Liver (tissue), 3 donors: ENCODE results near the gene FOXO1.

ENCODE experiments used
- CTCF ChIP-seq: fragments of 150-350 bp; IDR thresholded peaks from 2 replicates; pipeline ENCODE4 v1.5.1; 2017; ENCODE audit warnings: improper control_type of control experiment, low read depth, low read length; ENCODE audit not compliant: missing input control
- HNF4G ChIP-seq: IDR thresholded peaks from 2 replicates; pipeline ENCODE4 v1.6.1; 2016; ENCODE audit warnings: antibody characterized with exemption
- RAD21 ChIP-seq, 2 donors: IDR thresholded peaks; 2 replicates each; pipeline ENCODE4 v1.6.1; 2016; ENCODE audit warnings: antibody characterized with exemption in 2 of 2, mild to moderate bottlenecking in 2 of 2
- SP1 ChIP-seq: IDR thresholded peaks from 2 replicates; pipeline ENCODE4 v1.6.1; 2018; ENCODE audit warnings: antibody characterized with exemption, mild to moderate bottlenecking
- TAF1 ChIP-seq: conservative IDR thresholded peaks from 2 replicates; pipeline ENCODE4 v1.6.1; 2016; ENCODE audit warnings: antibody characterized with exemption, mild to moderate bottlenecking
- YY1 ChIP-seq: IDR thresholded peaks from 2 replicates; pipeline ENCODE4 v1.6.1; 2016; ENCODE audit warnings: antibody characterized with exemption, mild to moderate bottlenecking
- donor health status: healthy.
- donor health status: healthy.

- TF ChIP-seq CTCF (no peak), SP1 (peak; percentile 5), RAD21 (IDR thresholded peaks at IDR 0.05) (peak in 1 of 2 donors; percentile 40), YY1 (peak; percentile 48), HNF4G (no peak), TAF1 (no peak)
Observed at GRCh38 chr13:40563350-40564125, 102.9 kb downstream of the FOXO1 start.
